GM12878 (cell line): ENCODE results near the gene USP10. TPM values are rescaled to one million over a fixed set of nuclear protein-coding genes. Genes with fewer than 3 reads are reported as not detected.

Experiments
- ATAC-seq: fragments of 200-7000 bp; cut with Tn5 transposase; 3 replicates; pipeline ENCODE4 v1.9.1; 2020; ENCODE audit warnings: mild to moderate bottlenecking, moderate library complexity
- BruUV-seq: library from RNA; stranded (reverse); fragments of 400-500 nt; replicated peaks from 2 replicates; lab custom pipeline; 2021; lab: Mats Ljungman, UMichigan
- CTCF ChIA-PET: fragments of 300-600 bp; sonication (Branson Sonifier 250); formaldehyde crosslinking; extraction: SDS; loops from one replicate; lab custom pipeline; 2021; ENCODE audit warnings: inconsistent platforms; lab: Yijun Ruan, JAX
- POLR2A ChIA-PET: fragments of 350-600 bp; formaldehyde crosslinking; extraction: SDS; loops from one replicate; lab custom pipeline; 2021; ENCODE audit warnings: inconsistent platforms; lab: Charles Lee
- RAD21 ChIA-PET: fragments of 300-600 bp; sonication (Branson Sonifier 250); formaldehyde crosslinking; loops from one replicate; lab custom pipeline; 2023; ENCODE audit warnings: antibody characterized with exemption; ENCODE audit not compliant: unreplicated experiment; lab: Charles Lee
- SMC1A ChIA-PET: fragments of 300-600 bp; sonication (Branson Sonifier 250); formaldehyde crosslinking; loops from one replicate; lab custom pipeline; 2023; ENCODE audit not compliant: unreplicated experiment, uncharacterized antibody; lab: Charles Lee
- DNase-seq: peaks from one replicate; pipeline ENCODE4 v3.0.0-alpha.2; 2011; ENCODE audit warnings: low read depth, low spot score
- FAIRE-seq: peaks from 3 replicates; lab custom pipeline; 2011; peaks lifted over from hg19 to GRCh38; lab: Jason Lieb, UNC
- H2AFZ ChIP-seq: 2 replicates; pipeline ENCODE4 v1.6.0; 2011; ENCODE audit warnings: low read depth, low read length, control low read depth; ENCODE audit not compliant: control insufficient read depth
- H3K27ac ChIP-seq: 2 replicates; pipeline ENCODE4 v1.5.1; 2011; ENCODE audit warnings: control low read depth; ENCODE audit not compliant: control insufficient read depth, insufficient read depth
- H3K27me3 ChIP-seq, 2 experiments: replicated peaks in 1 of 2; 2 replicates each; pipeline versions ENCODE4 v1.6.0 to v1.6.1; 2011; ENCODE audit warnings: low read length in 1 of 2; ENCODE audit not compliant: control insufficient read depth in 2 of 2, insufficient read depth in 2 of 2
- H3K36me3 ChIP-seq, 2 experiments: 2 replicates each; pipeline ENCODE4 v1.5.1; 2011; ENCODE audit warnings: low read length in 1 of 2; ENCODE audit not compliant: control insufficient read depth in 2 of 2, insufficient read depth in 2 of 2
- H3K4me1 ChIP-seq: 2 replicates; pipeline ENCODE4 v1.6.1; 2011; ENCODE audit warnings: mild to moderate bottlenecking, low read length, moderate library complexity, mixed read lengths; ENCODE audit not compliant: control insufficient read depth, insufficient read depth
- H3K4me2 ChIP-seq: 2 replicates; pipeline ENCODE4 v1.6.0; 2011; ENCODE audit warnings: control low read depth; ENCODE audit not compliant: control insufficient read depth, insufficient read depth
- H3K4me3 ChIP-seq: fragments of 200-600 bp; sonication (generic); 2 replicates; pipeline ENCODE4 v1.5.1; 2016
- H3K79me2 ChIP-seq: 2 replicates; pipeline ENCODE4 v1.6.0; 2011; ENCODE audit warnings: low read length; ENCODE audit not compliant: control insufficient read depth, insufficient read depth
- H3K9ac ChIP-seq: 2 replicates; pipeline ENCODE4 v1.8.0; 2011; ENCODE audit warnings: low read length, control low read depth, mixed read lengths; ENCODE audit not compliant: control insufficient read depth, insufficient read depth
- H3K9me3 ChIP-seq: replicated peaks from 3 replicates; pipeline ENCODE4 v1.5.1; 2011; ENCODE audit warnings: mild to moderate bottlenecking, low read length; ENCODE audit not compliant: control insufficient read depth, insufficient read depth
- H4K20me1 ChIP-seq: 2 replicates; pipeline ENCODE4 v1.6.0; 2011; ENCODE audit not compliant: control insufficient read depth, insufficient read depth
- CREB1 ChIP-seq: IDR thresholded peaks from 2 replicates; pipeline ENCODE4 v1.6.1; 2012; ENCODE audit warnings: low read depth, mild to moderate bottlenecking, inconsistent platforms
- MEF2B ChIP-seq: fragments of 450-650 bp; IDR thresholded peaks from 2 replicates; pipeline ENCODE4 v1.6.1; 2018; ENCODE audit warnings: mild to moderate bottlenecking, moderate library complexity; ENCODE audit not compliant: partially characterized antibody, poor library complexity, severe bottlenecking
- MYB ChIP-seq: fragments of 150-350 bp; IDR thresholded peaks from 2 replicates; pipeline ENCODE4 v1.6.1; 2014; ENCODE audit warnings: mild to moderate bottlenecking, low read depth, low read length, borderline replicate concordance
- PAX8 ChIP-seq: fragments of 450-650 bp; IDR thresholded peaks from 2 replicates; pipeline ENCODE4 v1.6.1; 2017; ENCODE audit warnings: mild to moderate bottlenecking, moderate library complexity
- SP1 ChIP-seq: IDR thresholded peaks from one replicate; pipeline ENCODE4 v1.6.1; 2011; ENCODE audit warnings: low read depth, low read length
- TAF1 ChIP-seq: IDR thresholded peaks from 2 replicates; pipeline ENCODE4 v1.6.1; 2011; ENCODE audit warnings: mild to moderate bottlenecking, low read depth, low read length, borderline replicate concordance
- TCF7 ChIP-seq: IDR thresholded peaks from 2 replicates; pipeline ENCODE4 v1.6.1; 2014; ENCODE audit warnings: antibody characterized with exemption, borderline replicate concordance
- YBX1 ChIP-seq: fragments of 450-650 bp; IDR thresholded peaks from 2 replicates; pipeline ENCODE4 v1.6.1; 2016; ENCODE audit warnings: antibody characterized with exemption
- WGBS: methylation state at CpG from one replicate; pipeline ENCODE4 v1.1.6; 2016; ENCODE audit warnings: low lambda C conversion rate; ENCODE audit not compliant: insufficient replicate concordance, insufficient coverage; ENCODE audit errors: missing lambda C conversion rate; 5-methylcytosine and 5-hydroxymethylcytosine counted together
- in situ Hi-C: fragments of 300-500 bp; cut with MboI; formaldehyde crosslinking; loops from 9 replicates; pipeline ENCODE4 v1.14.3; 2018; ENCODE audit warnings: mixed read lengths
- intact Hi-C: fragments of 100-400 bp; cut with micrococcal nuclease; formaldehyde crosslinking; loops from one replicate; pipeline ENCODE4 v1.14.2; 2022; ENCODE audit not compliant: unreplicated experiment
- polyA plus RNA-seq, 11 experiments: library from polyadenylated mRNA; depleted of rRNA in 4 of 11; unstranded in 6 of 11; stranded (reverse) in 5 of 11; fragments of >200 nt; fragmentation: Nextera tagmentation in 4 of 11; fragmentation: Illumina TruSeq in 1 of 11; extraction: Ambion mirVana in 4 of 11; extraction: Trizol in 1 of 11; gene quantifications; 1 replicate in 1 of 11; 2 replicates in 10 of 11; pipeline versions ENCODE4 v1.2.1 to v1.2.3, GENCODE V29; 2011 to 2016; ENCODE audit warnings: inconsistent platforms in 2 of 11, missing spikeins in 2 of 11, low read depth in 1 of 11
- total RNA-seq, 4 experiments: library from RNA; depleted of rRNA in 3 of 4; stranded (reverse); fragments of >200 nt in 3 of 4; fragmentation: Illumina TruSeq in 1 of 4; extraction: Trizol in 1 of 4; gene quantifications; 2 replicates each; pipeline versions ENCODE4 v1.2.1 to v1.2.3, GENCODE V29; 2013 to 2021
- TF ChIP-seq, protein P1 (sequence below): fragments of 450-650 bp; formaldehyde crosslinking; IDR thresholded peaks from 2 replicates; pipeline ENCODE4 v1.4.0; 2022; ENCODE audit warnings: mild to moderate bottlenecking, moderate library complexity

Gene USP10
- total and polyA plus RNA-seq, 10 of the 15 experiments (the other 5 are each of a cell fraction or from before 2014, with no cell fraction given) = 46.1 to 160 (median 105) TPM

DNA sequence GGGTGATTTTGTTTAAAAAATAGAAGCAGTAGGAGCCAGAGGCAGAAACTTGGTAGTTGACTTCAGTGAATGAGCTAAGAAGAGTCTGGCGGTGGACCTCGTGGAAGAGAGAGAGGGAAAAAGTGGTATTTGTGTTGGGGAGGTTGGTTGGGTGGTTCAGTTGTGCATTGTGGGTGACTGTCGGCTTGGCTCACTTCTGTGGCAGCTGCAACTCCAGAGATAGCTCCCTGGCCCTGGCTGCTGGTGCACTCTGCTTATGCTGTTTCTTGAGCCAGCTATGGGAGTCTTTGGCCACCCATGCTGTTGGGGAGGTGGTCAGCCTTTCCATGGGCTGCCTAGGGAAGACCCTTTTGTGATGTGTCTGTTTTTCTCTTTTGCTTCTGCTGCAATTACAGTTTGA, 69.6 kb downstream of the USP10 start (continued):
- TF ChIP-seq MYB = no peak
- TF ChIP-seq MEF2B = no peak
- no peak for TF ChIP-seq TAF1
- no peak for TF ChIP-seq PAX8

DNA sequence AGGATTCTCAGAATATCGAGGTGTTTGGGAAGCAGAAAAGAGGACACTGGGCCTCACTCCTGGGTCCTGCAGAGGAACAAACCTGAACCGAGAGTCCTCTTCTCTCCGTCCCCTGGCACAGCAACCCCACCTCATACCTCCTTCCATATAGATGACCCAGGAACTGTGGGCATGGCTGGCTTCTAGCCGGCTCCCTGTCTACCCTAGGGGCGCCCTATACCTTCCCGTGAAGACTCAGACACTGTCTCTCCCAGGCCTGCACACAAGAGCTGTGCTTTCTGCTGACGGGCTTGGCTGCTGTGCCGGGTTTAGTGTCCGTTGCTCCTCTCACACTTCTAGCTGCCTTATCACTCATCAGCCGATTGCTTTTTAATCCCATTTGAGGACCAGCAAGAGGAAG, 73.5 kb downstream of the USP10 start:
- DNase-seq = no peak
- ChIA-PET SMC1A (interaction anchor here (0.7 to 1.7 kb wide), 5 partner anchors 17 to 179 kb away, joined by 3 to 8 read pairs (median 3); no protein-coding TSS in a partner anchor), POLR2A (interaction anchor here (0.6 kb wide), 1 partner anchor 150 kb away, joined by 3 read pairs; no protein-coding TSS in a partner anchor), CTCF (interaction anchor here (1.5 to 4.8 kb wide), 3 partner anchors 19 to 198 kb away, joined by 5 to 16 read pairs (median 12); no protein-coding TSS in a partner anchor), RAD21 (no interaction called here)
- no peak for FAIRE-seq
- no peaks in the 10 kb centered on the region for H3K9me3 ChIP-seq
- no peak overlapping the region for H3K4me2 ChIP-seq
- no peaks in the 10 kb centered on the region for H3K4me1 ChIP-seq
- H3K4me3 ChIP-seq = no peak overlapping the region
- H3K27ac ChIP-seq = no peak overlapping the region
- ATAC-seq = no peak
- WGBS = 98% methylated on average over 10 of the region's 10 CpGs
- BruUV-seq = no TSS peak
- no peak overlapping the region for H2AFZ ChIP-seq
- peaks cover 33 to 47% of the 10 kb centered on the region in 2 experiments for H3K36me3 ChIP-seq
- in situ Hi-C loops = no loop called here
- intact Hi-C loops = no loop called here
- no peak overlapping the region for H3K9ac ChIP-seq
- H3K79me2 ChIP-seq = no peaks in the 10 kb centered on the region
- H3K27me3 ChIP-seq = no peaks in the 10 kb centered on the region
- TF ChIP-seq TCF7 (no peak), YBX1 (no peak), SP1 (no peak), CREB1 (no peak)
- TF ChIP-seq, protein P1, sequence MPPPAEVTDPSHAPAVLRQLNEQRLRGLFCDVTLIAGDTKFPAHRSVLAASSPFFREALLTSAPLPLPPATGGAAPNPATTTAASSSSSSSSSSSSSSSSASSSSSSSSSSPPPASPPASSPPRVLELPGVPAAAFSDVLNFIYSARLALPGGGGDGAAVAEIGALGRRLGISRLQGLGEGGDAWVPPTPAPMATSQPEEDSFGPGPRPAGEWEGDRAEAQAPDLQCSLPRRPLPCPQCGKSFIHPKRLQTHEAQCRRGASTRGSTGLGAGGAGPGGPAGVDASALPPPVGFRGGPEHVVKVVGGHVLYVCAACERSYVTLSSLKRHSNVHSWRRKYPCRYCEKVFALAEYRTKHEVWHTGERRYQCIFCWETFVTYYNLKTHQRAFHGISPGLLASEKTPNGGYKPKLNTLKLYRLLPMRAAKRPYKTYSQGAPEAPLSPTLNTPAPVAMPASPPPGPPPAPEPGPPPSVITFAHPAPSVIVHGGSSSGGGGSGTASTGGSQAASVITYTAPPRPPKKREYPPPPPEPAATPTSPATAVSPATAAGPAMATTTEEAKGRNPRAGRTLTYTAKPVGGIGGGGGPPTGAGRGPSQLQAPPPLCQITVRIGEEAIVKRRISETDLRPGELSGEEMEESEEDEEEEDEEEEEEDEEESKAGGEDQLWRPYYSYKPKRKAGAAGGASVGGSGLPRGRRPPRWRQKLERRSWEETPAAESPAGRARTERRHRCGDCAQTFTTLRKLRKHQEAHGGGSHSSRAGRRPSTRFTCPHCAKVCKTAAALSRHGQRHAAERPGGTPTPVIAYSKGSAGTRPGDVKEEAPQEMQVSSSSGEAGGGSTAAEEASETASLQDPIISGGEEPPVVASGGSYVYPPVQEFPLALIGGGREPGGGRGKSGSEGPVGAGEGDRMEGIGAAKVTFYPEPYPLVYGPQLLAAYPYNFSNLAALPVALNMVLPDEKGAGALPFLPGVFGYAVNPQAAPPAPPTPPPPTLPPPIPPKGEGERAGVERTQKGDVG (CRISPR knock-in tag) = no peak
- H4K20me1 ChIP-seq = no peaks in the 10 kb centered on the region
